Mammary epithelial cell (primary cell): ENCODE results near the gene ADTRP.

Experiments used
- CTCF ChIP-seq, 2 donors: IDR thresholded peaks in 1 of 2; conservative IDR thresholded peaks in 1 of 2; 2 replicates each; pipeline ENCODE4 v1.5.1; 2011 to 2012; ENCODE audit warnings: inconsistent platforms in 2 of 2, low read length in 2 of 2, mild to moderate bottlenecking in 2 of 2, control low read depth in 1 of 2, low read depth in 1 of 2; ENCODE audit not compliant: insufficient read depth in 1 of 2; ENCODE audit errors: extremely low read depth in 1 of 2
- EZH2 ChIP-seq: IDR thresholded peaks from 2 replicates; pipeline ENCODE4 v1.6.1; 2012; ENCODE audit warnings: low read length, inconsistent platforms, borderline replicate concordance

GRCh38 chr6:11702089-11702488, 76.5 kb downstream of the ADTRP start:
- TF ChIP-seq CTCF (conservative IDR thresholded peaks at IDR 0.05 in 1 of 2, IDR thresholded peaks at IDR 0.05 in 1 of 2; ENCODE audit: extremely low read depth in 1 of 2, insufficient read depth in 1 of 2, low read depth in 1 of 2, low read length in 2 of 2) (no peak), EZH2 (no peak)
